ENCODE data around the gene DPM2.

The DPM2 gene

DNA sequence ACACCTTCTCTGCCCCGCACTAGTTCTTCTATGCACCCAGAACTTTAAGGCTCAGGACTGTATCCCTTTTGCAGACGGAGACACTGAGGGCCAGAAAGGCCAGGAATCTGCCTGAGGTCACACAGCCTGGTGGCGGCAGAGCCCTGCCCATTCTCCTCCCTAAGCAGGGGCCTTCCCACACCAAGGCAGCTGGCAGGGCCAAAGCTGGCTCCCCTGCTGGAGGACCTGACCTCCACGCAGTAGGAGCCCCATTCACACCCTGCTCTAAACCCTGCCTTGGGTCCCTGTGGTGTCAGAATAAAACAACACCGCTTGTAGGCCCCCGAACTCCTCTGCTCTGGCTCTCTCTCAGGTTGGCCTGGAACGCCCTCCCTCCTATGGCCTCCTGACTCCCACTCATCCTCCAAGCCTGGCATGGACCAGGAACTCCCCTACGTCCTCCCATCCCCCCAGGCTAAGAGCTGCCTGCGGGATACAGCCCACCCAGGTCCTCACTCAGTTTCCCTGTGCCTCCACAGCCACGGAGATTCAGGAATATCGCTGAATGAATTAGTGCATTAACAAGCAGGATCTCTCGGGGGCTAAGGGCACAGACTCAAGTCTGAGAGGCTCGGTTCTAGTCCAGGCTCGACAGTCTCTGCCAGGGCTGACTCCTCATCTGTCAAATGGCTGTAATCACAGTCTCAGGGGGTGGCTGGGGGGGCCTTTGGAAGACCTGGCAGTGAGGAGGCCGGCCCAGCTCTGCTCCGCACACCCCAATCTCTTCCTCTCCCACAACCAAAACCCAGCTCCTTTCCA lies 41.1 kb downstream of the DPM2 start:
- DNase-seq, result no peak

- DNase-seq, result no peak
These were observed 41.8 kb downstream of the DPM2 start for GRCh38 chr9:127895811-127896210.

GRCh38 chr9:127893392-127893791 lies 44.3 kb downstream of the DPM2 start:
- no peak for DNase-seq

DNA sequence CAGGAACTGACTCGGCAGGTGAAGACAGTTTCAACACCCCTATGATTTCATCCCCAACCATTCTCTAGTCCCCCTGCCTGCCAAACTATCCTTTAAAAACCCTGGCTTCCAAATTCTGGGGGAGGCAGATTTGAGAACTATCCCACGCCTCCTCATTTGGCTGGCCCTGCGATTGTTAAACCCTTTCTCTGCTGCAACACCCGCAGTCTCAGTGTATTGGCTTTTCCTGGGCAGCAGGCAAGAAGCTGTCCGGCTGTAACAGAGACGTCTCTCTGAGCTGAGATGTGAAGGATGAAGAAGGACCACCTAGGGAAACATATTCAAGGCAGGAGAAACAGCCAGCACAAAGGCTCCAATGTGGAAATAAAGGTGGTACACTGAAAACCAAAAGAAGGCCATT lies 44.8 kb downstream of the DPM2 start:
- no peak for DNase-seq

- no peak for DNase-seq
These were observed 47.6 kb downstream of the DPM2 start for GRCh38 chr9:127890053-127890452.

GRCh38 chr9:127887792-127888191 lies 49.9 kb downstream of the DPM2 start:
- DNase-seq, result no peak

- DNase-seq, result no peak
These were observed 51.2 kb downstream of the DPM2 start for GRCh38 chr9:127886401-127886972.

GRCh38 chr9:127885508-127886281 lies 52.0 kb downstream of the DPM2 start:
- peak; percentile 16 for DNase-seq

Measured in femur (tissue), 1 donor.